HepG2 (cell line): ENCODE data around the gene POC1A. TPM values are rescaled to one million over a fixed set of nuclear protein-coding genes. Genes with fewer than 3 reads are reported as not detected.

Source experiments
- AGO2 ChIP-seq: fragments of 200-400 bp; formaldehyde crosslinking; optimal IDR thresholded peaks from 2 replicates; pipeline ENCODE3; 2017; ENCODE audit warnings: mild to moderate bottlenecking, low read depth, low read length, moderate library complexity
- ATM ChIP-seq: fragments of 450-650 bp; IDR thresholded peaks from 2 replicates; pipeline ENCODE4 v1.7.1; 2017; ENCODE audit warnings: mild to moderate bottlenecking, borderline replicate concordance
- CTCF ChIP-seq: sonication (generic); formaldehyde crosslinking; IDR thresholded peaks from 2 replicates; pipeline ENCODE4 v1.5.0; 2020; ENCODE audit warnings: mild to moderate bottlenecking, missing genetic modification reagents, moderate library complexity
- FOXP4 ChIP-seq: sonication (generic); formaldehyde crosslinking; IDR thresholded peaks from 2 replicates; pipeline ENCODE4 v1.4.0; 2020; ENCODE audit warnings: missing genetic modification reagents
- GRHL1 ChIP-seq: sonication (generic); formaldehyde crosslinking; conservative IDR thresholded peaks from 2 replicates; pipeline ENCODE4 v1.8.0; 2022; ENCODE audit warnings: missing genetic modification reagents
- HES4 ChIP-seq: sonication (generic); formaldehyde crosslinking; IDR thresholded peaks from 2 replicates; pipeline ENCODE4 v1.9.0; 2021; ENCODE audit warnings: mild to moderate bottlenecking, missing genetic modification reagents, borderline replicate concordance
- JUND ChIP-seq: sonication (generic); formaldehyde crosslinking; IDR thresholded peaks from 2 replicates; pipeline ENCODE4 v1.8.0; 2022; ENCODE audit warnings: mild to moderate bottlenecking, missing genetic modification reagents
- KDM4B ChIP-seq: sonication (generic); formaldehyde crosslinking; IDR thresholded peaks from 2 replicates; pipeline ENCODE4 v1.4.0; 2020; ENCODE audit warnings: missing genetic modification reagents
- MLLT10 ChIP-seq: sonication (generic); formaldehyde crosslinking; IDR thresholded peaks from 2 replicates; pipeline ENCODE4 v1.4.0; 2020; ENCODE audit warnings: missing genetic modification reagents
- ONECUT2 ChIP-seq: sonication (generic); formaldehyde crosslinking; IDR thresholded peaks from 2 replicates; pipeline ENCODE4 v1.4.0; 2020; ENCODE audit warnings: missing genetic modification reagents
- RFXANK ChIP-seq: IDR thresholded peaks from 2 replicates; pipeline ENCODE4 v1.6.1; 2016
- TFAP4 ChIP-seq: sonication (generic); IDR thresholded peaks from 2 replicates; pipeline ENCODE4 v1.6.1; 2016; ENCODE audit warnings: low read depth, borderline replicate concordance
- ZFP62 ChIP-seq: sonication (generic); formaldehyde crosslinking; IDR thresholded peaks from 2 replicates; pipeline ENCODE4 v1.4.0; 2020; ENCODE audit warnings: missing genetic modification reagents
- ZNF337 ChIP-seq: sonication (generic); formaldehyde crosslinking; IDR thresholded peaks from 2 replicates; pipeline ENCODE4 v1.5.1; 2020; ENCODE audit warnings: missing genetic modification reagents, low read depth, mild to moderate bottlenecking, borderline replicate concordance
- ZNF558 ChIP-seq: sonication (generic); formaldehyde crosslinking; IDR thresholded peaks from 2 replicates; pipeline ENCODE4 v1.9.0; 2022; ENCODE audit warnings: mild to moderate bottlenecking, missing genetic modification reagents, borderline replicate concordance
- ZNF597 ChIP-seq: sonication (generic); formaldehyde crosslinking; IDR thresholded peaks from 2 replicates; pipeline ENCODE4 v1.5.0; 2020; ENCODE audit warnings: missing genetic modification reagents
- ZNF691 ChIP-seq: sonication (generic); formaldehyde crosslinking; IDR thresholded peaks from 2 replicates; pipeline ENCODE4 v1.4.0; 2020; ENCODE audit warnings: missing genetic modification reagents, low read depth, mild to moderate bottlenecking, borderline replicate concordance
- ZNF703 ChIP-seq: sonication (generic); formaldehyde crosslinking; IDR thresholded peaks from 2 replicates; pipeline ENCODE4 v1.5.1; 2020; ENCODE audit warnings: missing genetic modification reagents, mild to moderate bottlenecking, moderate library complexity, borderline replicate concordance
- polyA plus RNA-seq, 8 experiments: library from polyadenylated mRNA; depleted of rRNA in 3 of 8; stranded (reverse) in 7 of 8; unstranded in 1 of 8; fragments of >200 nt; fragmentation: Illumina TruSeq in 4 of 8; extraction: Trizol in 4 of 8; gene quantifications; 2 replicates each; pipeline versions ENCODE4 v1.2.1 to v1.2.3, GENCODE V29; 2011 to 2016; ENCODE audit warnings: low read depth in 4 of 8, missing spikeins in 1 of 8, mixed read lengths in 1 of 8; ENCODE audit not compliant: insufficient read depth in 1 of 8
- total RNA-seq, 5 experiments: library from RNA; depleted of rRNA; stranded (reverse); fragments of >200 nt; fragmentation: Illumina TruSeq; extraction: Trizol; gene quantifications; 2 replicates each; pipeline ENCODE4 v1.2.3, GENCODE V29; 2016; ENCODE audit warnings: low read depth in 1 of 5
- TF ChIP-seq, protein P1 (sequence below): sonication (generic); formaldehyde crosslinking; IDR thresholded peaks from 2 replicates; pipeline ENCODE4 v1.4.0; 2020; ENCODE audit warnings: missing genetic modification reagents, borderline replicate concordance

POC1A gene
- total and polyA plus RNA-seq, 2 of the 13 experiments (the other 11 are each of a cell fraction or from before 2014, with no cell fraction given), result 14.6 to 20.0 TPM

DNA sequence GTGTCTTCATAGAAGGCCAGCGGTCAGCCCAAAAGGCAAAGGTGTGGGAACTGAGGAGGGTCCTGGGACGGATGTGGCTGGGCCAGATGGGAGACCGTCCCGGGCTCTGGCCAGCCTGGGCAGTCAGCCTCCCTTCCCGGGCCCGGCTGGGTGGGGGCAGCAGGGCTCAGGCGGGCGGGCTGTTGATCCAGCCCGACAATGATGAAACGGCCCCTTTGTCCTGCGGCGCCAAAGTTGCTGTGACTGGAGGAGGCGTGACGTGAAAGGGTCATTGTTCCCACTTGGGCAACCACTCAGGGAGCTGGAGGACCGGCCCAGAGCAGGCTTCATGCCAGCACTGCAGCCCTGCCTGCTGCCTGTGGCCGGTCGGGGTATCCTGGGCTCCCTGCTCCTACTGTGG, 114.4 kb downstream of the POC1A start (continued):
- TF ChIP-seq AGO2 (no peak), ZNF337 (CRISPR knock-in tag) (no peak), ZNF691 (CRISPR knock-in tag) (no peak), HES4 (CRISPR knock-in tag) (no peak), FOXP4 (CRISPR knock-in tag) (peak; percentile 29; the same call in 1 of the 2 replicates), CTCF (peak; percentile 16; the same call in 1 of the 2 replicates), ZNF597 (CRISPR knock-in tag) (no peak), GRHL1 (CRISPR knock-in tag) (no peak), RFXANK (CRISPR knock-in tag) (no peak), TFAP4 (peak; percentile 46; the same call in 1 of the 2 replicates), JUND (CRISPR knock-in tag) (no peak), ONECUT2 (CRISPR knock-in tag) (no peak), MLLT10 (CRISPR knock-in tag) (no peak), ZNF703 (no peak), KDM4B (CRISPR knock-in tag) (no peak), ATM (no peak), ZNF558 (CRISPR knock-in tag) (no peak), ZFP62 (CRISPR knock-in tag) (no peak)
- TF ChIP-seq, protein P1, sequence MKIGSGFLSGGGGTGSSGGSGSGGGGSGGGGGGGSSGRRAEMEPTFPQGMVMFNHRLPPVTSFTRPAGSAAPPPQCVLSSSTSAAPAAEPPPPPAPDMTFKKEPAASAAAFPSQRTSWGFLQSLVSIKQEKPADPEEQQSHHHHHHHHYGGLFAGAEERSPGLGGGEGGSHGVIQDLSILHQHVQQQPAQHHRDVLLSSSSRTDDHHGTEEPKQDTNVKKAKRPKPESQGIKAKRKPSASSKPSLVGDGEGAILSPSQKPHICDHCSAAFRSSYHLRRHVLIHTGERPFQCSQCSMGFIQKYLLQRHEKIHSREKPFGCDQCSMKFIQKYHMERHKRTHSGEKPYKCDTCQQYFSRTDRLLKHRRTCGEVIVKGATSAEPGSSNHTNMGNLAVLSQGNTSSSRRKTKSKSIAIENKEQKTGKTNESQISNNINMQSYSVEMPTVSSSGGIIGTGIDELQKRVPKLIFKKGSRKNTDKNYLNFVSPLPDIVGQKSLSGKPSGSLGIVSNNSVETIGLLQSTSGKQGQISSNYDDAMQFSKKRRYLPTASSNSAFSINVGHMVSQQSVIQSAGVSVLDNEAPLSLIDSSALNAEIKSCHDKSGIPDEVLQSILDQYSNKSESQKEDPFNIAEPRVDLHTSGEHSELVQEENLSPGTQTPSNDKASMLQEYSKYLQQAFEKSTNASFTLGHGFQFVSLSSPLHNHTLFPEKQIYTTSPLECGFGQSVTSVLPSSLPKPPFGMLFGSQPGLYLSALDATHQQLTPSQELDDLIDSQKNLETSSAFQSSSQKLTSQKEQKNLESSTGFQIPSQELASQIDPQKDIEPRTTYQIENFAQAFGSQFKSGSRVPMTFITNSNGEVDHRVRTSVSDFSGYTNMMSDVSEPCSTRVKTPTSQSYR (CRISPR knock-in tag), result peak; percentile 56; the same call in 1 of the 2 replicates
